Measurements from ENCODE around the gene MAP9. TPM values are rescaled to one million over a fixed set of nuclear protein-coding genes. Genes with fewer than 3 reads are reported as not detected.

MAP9 gene
- total and polyA plus RNA-seq, 2 donors (not counting 3 experiments of a cell fraction or from before 2014, with no cell fraction given) = 0.17 to 1.3 TPM

DNA sequence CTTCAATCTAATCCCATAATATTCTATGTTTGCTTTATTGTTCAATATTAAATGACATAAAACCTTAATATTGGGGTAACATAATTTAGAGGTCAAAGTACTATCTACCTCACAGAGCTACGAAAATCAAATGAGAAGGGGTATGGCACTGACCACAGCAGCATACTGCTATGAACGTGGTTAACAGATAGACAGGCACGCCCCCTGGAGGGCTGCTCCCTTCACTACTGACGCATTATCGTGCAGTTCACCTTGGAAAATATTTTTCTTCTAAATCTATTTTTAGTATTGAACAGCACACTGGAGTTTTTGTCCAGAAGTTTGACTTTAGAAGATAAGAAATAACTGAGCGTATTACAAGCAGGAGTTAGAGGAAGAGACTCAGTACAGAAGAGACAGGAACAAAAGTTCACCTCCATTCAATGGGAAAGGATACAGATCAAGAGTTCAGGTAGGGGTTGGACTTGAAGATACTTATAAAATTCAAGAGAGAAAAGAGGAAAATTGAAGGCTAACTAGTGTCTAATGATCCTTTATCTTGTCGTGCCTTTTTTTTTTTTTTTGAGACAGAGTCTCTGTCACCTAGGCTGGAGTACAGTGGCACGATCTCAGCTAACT lies 22.7 kb downstream of the MAP9 start:
- BruUV-seq (replicated peaks) = no TSS peak
- dilution Hi-C loops (cut with MboI; ENCODE audit: extremely low pct_ligation_motif_present, low sequenced_read_pairs) (no loop called here), intact Hi-C loops (cut with micrococcal nuclease) (loop anchor here (1.0 to 5.0 kb wide), 5 partner anchors 328 to 802 kb away; partner anchors contain the start of gene PLRG1)
- Histone ChIP-seq H3K27me3 (ENCODE audit: control insufficient read depth in 2 of 2, insufficient read depth in 2 of 2, low read length in 2 of 2) (no peaks in the 10 kb centered on the region), H2AFZ (ENCODE audit: low read depth, low read length) (no peak overlapping the region), H3K4me1 (ENCODE audit: control insufficient read depth, extremely low read depth, insufficient read depth, low read length) (no peaks in the 10 kb centered on the region), H3K36me3 (ENCODE audit: control insufficient read depth in 2 of 2, extremely low read depth in 1 of 2, insufficient read depth in 2 of 2, low read length in 2 of 2) (no peaks in the 10 kb centered on the region), H3K9me1 (replicated peaks; ENCODE audit: control insufficient read depth, extremely low read depth, insufficient read depth, low read length) (no peaks in the 10 kb centered on the region), H4K20me1 (replicated peaks; ENCODE audit: control insufficient read depth, extremely low read depth, insufficient read depth, low read length) (no peaks in the 10 kb centered on the region), H3K9ac (replicated peaks; ENCODE audit: extremely low read depth, insufficient read depth, low read length) (no peak overlapping the region), H3K4me2 (ENCODE audit: insufficient read depth, low read length) (no peak overlapping the region), H3K27ac (ENCODE audit: insufficient read depth, low read depth, low read length) (no peak overlapping the region), H3K9me3 (replicated peaks; ENCODE audit: control insufficient read depth, insufficient read depth, low read length) (no peaks in the 10 kb centered on the region), H3K79me2 (ENCODE audit: control insufficient read depth, insufficient read depth, low read length) (no peaks in the 10 kb centered on the region), H3K4me3 (replicated peaks in 1 of 3; ENCODE audit: insufficient read depth in 1 of 3, low read depth in 1 of 3, low read length in 3 of 3) (no peak overlapping the region)
- ChIA-PET POLR2A (no interaction called here), CTCF (interaction anchor here (0.5 to 4.1 kb wide), 30 partner anchors 8 to 804 kb away, joined by 3 to 70 read pairs (median 3); partner anchors contain the start of gene PLRG1)
- peak; percentile 76 for DNase-seq (ENCODE audit: low read depth, low spot score)
- TF ChIP-seq, protein P1, sequence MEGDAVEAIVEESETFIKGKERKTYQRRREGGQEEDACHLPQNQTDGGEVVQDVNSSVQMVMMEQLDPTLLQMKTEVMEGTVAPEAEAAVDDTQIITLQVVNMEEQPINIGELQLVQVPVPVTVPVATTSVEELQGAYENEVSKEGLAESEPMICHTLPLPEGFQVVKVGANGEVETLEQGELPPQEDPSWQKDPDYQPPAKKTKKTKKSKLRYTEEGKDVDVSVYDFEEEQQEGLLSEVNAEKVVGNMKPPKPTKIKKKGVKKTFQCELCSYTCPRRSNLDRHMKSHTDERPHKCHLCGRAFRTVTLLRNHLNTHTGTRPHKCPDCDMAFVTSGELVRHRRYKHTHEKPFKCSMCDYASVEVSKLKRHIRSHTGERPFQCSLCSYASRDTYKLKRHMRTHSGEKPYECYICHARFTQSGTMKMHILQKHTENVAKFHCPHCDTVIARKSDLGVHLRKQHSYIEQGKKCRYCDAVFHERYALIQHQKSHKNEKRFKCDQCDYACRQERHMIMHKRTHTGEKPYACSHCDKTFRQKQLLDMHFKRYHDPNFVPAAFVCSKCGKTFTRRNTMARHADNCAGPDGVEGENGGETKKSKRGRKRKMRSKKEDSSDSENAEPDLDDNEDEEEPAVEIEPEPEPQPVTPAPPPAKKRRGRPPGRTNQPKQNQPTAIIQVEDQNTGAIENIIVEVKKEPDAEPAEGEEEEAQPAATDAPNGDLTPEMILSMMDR (IDR thresholded peaks at IDR 0.05; ENCODE audit: extremely low read depth in 1 of 2, insufficient read depth in 1 of 2, low read depth in 1 of 2, low read length in 2 of 2) = peak; percentile 82 to 83
- no peak for TF ChIP-seq EZH2 (IDR thresholded peaks at IDR 0.05; ENCODE audit: borderline replicate concordance, low read depth, low read length, severe bottlenecking)
- FAIRE-seq = peak; percentile 24

GRCh38 chr4:155342142-155342541 lies 34.6 kb downstream of the MAP9 start:
- Histone ChIP-seq H3K27me3 (ENCODE audit: control insufficient read depth in 2 of 2, insufficient read depth in 2 of 2, low read length in 2 of 2) (no peaks in the 10 kb centered on the region), H3K9me3 (replicated peaks; ENCODE audit: control insufficient read depth, insufficient read depth, low read length) (no peaks in the 10 kb centered on the region), H4K20me1 (replicated peaks; ENCODE audit: control insufficient read depth, extremely low read depth, insufficient read depth, low read length) (no peaks in the 10 kb centered on the region), H3K4me1 (ENCODE audit: control insufficient read depth, extremely low read depth, insufficient read depth, low read length) (no peaks in the 10 kb centered on the region), H3K79me2 (ENCODE audit: control insufficient read depth, insufficient read depth, low read length) (no peaks in the 10 kb centered on the region), H3K9ac (replicated peaks; ENCODE audit: extremely low read depth, insufficient read depth, low read length) (no peak overlapping the region), H2AFZ (ENCODE audit: low read depth, low read length) (no peak overlapping the region), H3K4me3 (replicated peaks in 1 of 3; ENCODE audit: insufficient read depth in 1 of 3, low read depth in 1 of 3, low read length in 3 of 3) (no peak overlapping the region), H3K36me3 (ENCODE audit: control insufficient read depth in 2 of 2, extremely low read depth in 1 of 2, insufficient read depth in 2 of 2, low read length in 2 of 2) (no peaks in the 10 kb centered on the region), H3K9me1 (replicated peaks; ENCODE audit: control insufficient read depth, extremely low read depth, insufficient read depth, low read length) (no peaks in the 10 kb centered on the region), H3K4me2 (ENCODE audit: insufficient read depth, low read length) (no peak overlapping the region), H3K27ac (ENCODE audit: insufficient read depth, low read depth, low read length) (no peak overlapping the region)
- BruUV-seq (replicated peaks) = no TSS peak
- no peak for FAIRE-seq
- DNase-seq (ENCODE audit: low read depth, low spot score) = no peak
- dilution Hi-C loops (cut with MboI; ENCODE audit: extremely low pct_ligation_motif_present, low sequenced_read_pairs) (no loop called here), intact Hi-C loops (cut with micrococcal nuclease) (no loop called here)
- TF ChIP-seq, protein P2, sequence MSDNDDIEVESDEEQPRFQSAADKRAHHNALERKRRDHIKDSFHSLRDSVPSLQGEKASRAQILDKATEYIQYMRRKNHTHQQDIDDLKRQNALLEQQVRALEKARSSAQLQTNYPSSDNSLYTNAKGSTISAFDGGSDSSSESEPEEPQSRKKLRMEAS (IDR thresholded peaks at IDR 0.05; ENCODE audit: insufficient read depth, insufficient read length) = no peak
- TF ChIP-seq JUN (IDR thresholded peaks at IDR 0.05; ENCODE audit: borderline replicate concordance, insufficient read depth, insufficient read length, low read depth) = peak; percentile 26
- POLR2A ChIA-PET = no interaction called here
- CTCF ChIA-PET = interaction anchor here (1.0 kb wide), 1 partner anchor 316 kb away, joined by 3 read pairs; no protein-coding TSS in a partner anchor

All from endothelial cell of umbilical vein (primary cell).